Right hindlimb (tissue), 1 donor: ENCODE data around the gene CREG1.
"Not testable (repeated sequence)": the region's sequence is repeated elsewhere in the genome, so short reads cannot be mapped to it uniquely, and the experiment has no call there.

Experiments used
- DNase-seq: peaks from one replicate; pipeline ENCODE4 v3.0.0-alpha.2; 2018

Gene CREG1

GRCh38 chr1:167553136-167554027 lies at the start of gene CREG1:
Gene CREG1 (minus strand): TSS chr1:167553762.
- DNase-seq, result peak; percentile 95

GRCh38 chr1:167602840-167603239 lies 49.3 kb upstream of the CREG1 start:
- no peak for DNase-seq

GRCh38 chr1:167601442-167602383 lies 48.2 kb upstream of the CREG1 start:
- peak; percentile 63 for DNase-seq

- DNase-seq, result peak; percentile 31
Measured at GRCh38 chr1:167599957-167600581, 46.5 kb upstream of the CREG1 start.

- no peak for DNase-seq
Measured at GRCh38 chr1:167594822-167595221, 41.3 kb upstream of the CREG1 start.

- DNase-seq, result no peak
Measured at GRCh38 chr1:167593860-167594259, 40.3 kb upstream of the CREG1 start.

- no peak for DNase-seq
Measured at GRCh38 chr1:167592475-167592874, 38.9 kb upstream of the CREG1 start.

GRCh38 chr1:167588361-167588760 lies 34.8 kb upstream of the CREG1 start:
- no peak for DNase-seq

GRCh38 chr1:167587872-167588271 lies 34.3 kb upstream of the CREG1 start:
- no peak for DNase-seq

- no peak for DNase-seq
Measured at GRCh38 chr1:167587342-167587741, 33.8 kb upstream of the CREG1 start.

GRCh38 chr1:167584581-167584980 lies 31.0 kb upstream of the CREG1 start:
- DNase-seq, result no peak

GRCh38 chr1:167582722-167583121 lies 29.2 kb upstream of the CREG1 start:
- DNase-seq, result no peak

GRCh38 chr1:167582064-167582463 lies 28.5 kb upstream of the CREG1 start:
- no peak for DNase-seq

GRCh38 chr1:167579986-167580385 lies 26.4 kb upstream of the CREG1 start:
- DNase-seq, result no peak

GRCh38 chr1:167578939-167579521 lies 25.5 kb upstream of the CREG1 start:
- DNase-seq, result no peak

GRCh38 chr1:167575649-167576048 lies 22.1 kb upstream of the CREG1 start:
- DNase-seq, result no peak

GRCh38 chr1:167573035-167573434 lies 19.5 kb upstream of the CREG1 start:
- DNase-seq, result no peak

- not testable (repeated sequence) for DNase-seq
Measured at GRCh38 chr1:167570712-167571111, 17.1 kb upstream of the CREG1 start.

GRCh38 chr1:167567663-167568062 lies 14.1 kb upstream of the CREG1 start:
- no peak for DNase-seq

- DNase-seq, result no peak
Measured at GRCh38 chr1:167566766-167567165, 13.2 kb upstream of the CREG1 start.

- no peak for DNase-seq
Measured at GRCh38 chr1:167565922-167566321, 12.4 kb upstream of the CREG1 start.

- DNase-seq, result no peak
Measured at GRCh38 chr1:167564612-167565270, 11.2 kb upstream of the CREG1 start.
